Stomach (tissue), 9 donors: ENCODE results near the gene PLA2G5. TPM values are rescaled to one million over a fixed set of nuclear protein-coding genes. Genes with fewer than 3 reads are reported as not detected.
A peak's percentile ranks its signal among the peaks of the same experiment; 100 is the strongest.
"Not testable (repeated sequence)": the region's sequence is repeated elsewhere in the genome, so short reads cannot be mapped to it uniquely, and the experiment has no call there.

ENCODE experiments used
- DNase-seq, 2 donors: peaks; one replicate each; pipeline versions ENCODE4 v3.0.0 to v3.0.0-alpha.2; 2013 to 2019
- H3K27ac ChIP-seq, 5 donors: fragments of 200-600 bp in 4 of 5; sonication (generic) in 4 of 5; one replicate each; pipeline ENCODE4 v1.5.1; 2013 to 2019; ENCODE audit warnings: mild to moderate bottlenecking in 1 of 5, moderate library complexity in 1 of 5
- H3K27me3 ChIP-seq, 3 donors: fragments of 200-600 bp; sonication (generic); one replicate each; pipeline ENCODE4 v1.5.1; 2017 to 2019; ENCODE audit warnings: mixed run types in 1 of 3
- H3K36me3 ChIP-seq, 4 donors: fragments of 200-600 bp; sonication (generic); 1 replicate in 3 of 4; 2 replicates in 1 of 4; pipeline ENCODE4 v1.5.1; 2016 to 2019
- H3K4me1 ChIP-seq, 4 donors: fragments of 200-600 bp; sonication (generic); one replicate each; pipeline ENCODE4 v1.5.1; 2016 to 2019
- H3K4me3 ChIP-seq, 4 donors: fragments of 200-600 bp; sonication (generic) in 3 of 4; one replicate each; pipeline ENCODE4 v1.5.1; 2016 to 2019; ENCODE audit warnings: mild to moderate bottlenecking in 1 of 4
- H3K9me3 ChIP-seq, 4 donors: fragments of 200-600 bp; sonication (generic); one replicate each; pipeline ENCODE4 v1.5.1; 2016 to 2019
- EP300 ChIP-seq: sonication (generic); formaldehyde crosslinking; IDR thresholded peaks from one replicate; pipeline ENCODE4 v1.6.1; 2017; ENCODE audit warnings: antibody characterized with exemption
- POLR2A ChIP-seq, 4 donors: fragments of 450-650 bp; IDR thresholded peaks; one replicate each; pipeline ENCODE4 v1.6.1; 2016; ENCODE audit warnings: antibody characterized with exemption in 4 of 4, control low read depth in 2 of 4, mild to moderate bottlenecking in 1 of 4, moderate library complexity in 1 of 4
- POLR2AphosphoS5 ChIP-seq, 3 donors: sonication (generic); formaldehyde crosslinking; IDR thresholded peaks; one replicate each; pipeline ENCODE4 v1.6.1; 2016; ENCODE audit warnings: antibody characterized with exemption in 3 of 3
- WGBS, 5 donors: extraction: QIAGEN DNeasy Blood & Tissue Kit in 3 of 5; methylation state at CpG; one replicate each; pipeline versions ENCODE4 v1.1.5 to v1.1.7; 2013 to 2018; 5-methylcytosine and 5-hydroxymethylcytosine counted together
- intact Hi-C: fragments of 100-400 bp; cut with DNase I; formaldehyde crosslinking; loops from one replicate; pipeline ENCODE4 v1.15.1; 2023; ENCODE audit warnings: low total_unique reads
- polyA plus RNA-seq, 3 donors: library from polyadenylated mRNA; stranded (reverse); fragments of 200-250 nt; gene quantifications; one replicate each; pipeline ENCODE4 v1.2.3, GENCODE V29; 2013
- total RNA-seq, 5 donors: library from RNA; depleted of rRNA; stranded (reverse); fragments of >200 nt; gene quantifications; one replicate each; pipeline versions ENCODE4 v1.1.0 to v1.2.3, GENCODE V29; 2014 to 2016
- TF ChIP-seq, protein P1 (sequence below), 7 experiments: fragments of 450-650 bp in 4 of 7; fragments of 200-600 bp in 3 of 7; sonication (generic) in 3 of 7; IDR thresholded peaks; one replicate each; pipeline ENCODE4 v1.5.1; 2016 to 2019; ENCODE audit warnings: antibody characterized with exemption in 7 of 7, control low read depth in 2 of 7, mild to moderate bottlenecking in 1 of 7
- donor health status: healthy with polysubstance abuse.
- donor health status: Bipolar disorder and iron deficiency.
- donor health status: healthy.

The PLA2G5 gene
- total and polyA plus RNA-seq, 8 donors = 0.92 to 9.4 (median 4.7) TPM; not detected in 2

DNA sequence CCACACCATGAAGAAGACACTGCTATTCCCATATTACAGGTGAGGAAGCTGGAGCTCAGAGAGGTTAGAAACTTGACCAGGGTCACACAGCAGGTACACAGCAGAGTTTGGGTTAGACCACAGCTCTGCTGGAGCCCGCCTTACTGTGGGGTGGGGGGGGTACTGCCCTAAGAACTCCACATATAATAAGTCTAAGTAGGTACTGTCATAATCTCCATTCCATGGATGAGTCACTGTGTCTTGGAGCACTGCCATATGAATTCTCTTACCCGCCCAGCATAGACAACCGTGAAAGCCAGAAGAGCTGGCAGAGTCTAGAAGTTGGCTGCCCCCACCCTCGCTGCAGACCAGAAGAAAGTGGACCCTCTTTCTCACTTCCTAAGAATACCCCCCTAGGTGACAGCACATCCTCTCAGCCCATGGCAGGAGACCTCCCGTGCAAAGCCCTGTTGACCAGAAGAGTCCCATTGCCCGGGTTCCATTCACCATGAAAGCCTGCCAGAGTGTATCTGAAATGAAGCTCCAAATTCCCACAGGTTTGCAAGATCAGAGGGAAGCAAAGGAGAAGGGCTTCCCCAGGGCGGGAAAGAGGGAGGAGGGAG lies 54.6 kb downstream of the PLA2G5 start:
- H3K9me3 ChIP-seq = no peaks in the 10 kb centered on the region
- TF ChIP-seq EP300 = no peak
- no peak for TF ChIP-seq POLR2AphosphoS5 (IDR thresholded peaks at IDR 0.05)
- no peak for TF ChIP-seq POLR2A (IDR thresholded peaks at IDR 0.05)
- TF ChIP-seq, protein P1, sequence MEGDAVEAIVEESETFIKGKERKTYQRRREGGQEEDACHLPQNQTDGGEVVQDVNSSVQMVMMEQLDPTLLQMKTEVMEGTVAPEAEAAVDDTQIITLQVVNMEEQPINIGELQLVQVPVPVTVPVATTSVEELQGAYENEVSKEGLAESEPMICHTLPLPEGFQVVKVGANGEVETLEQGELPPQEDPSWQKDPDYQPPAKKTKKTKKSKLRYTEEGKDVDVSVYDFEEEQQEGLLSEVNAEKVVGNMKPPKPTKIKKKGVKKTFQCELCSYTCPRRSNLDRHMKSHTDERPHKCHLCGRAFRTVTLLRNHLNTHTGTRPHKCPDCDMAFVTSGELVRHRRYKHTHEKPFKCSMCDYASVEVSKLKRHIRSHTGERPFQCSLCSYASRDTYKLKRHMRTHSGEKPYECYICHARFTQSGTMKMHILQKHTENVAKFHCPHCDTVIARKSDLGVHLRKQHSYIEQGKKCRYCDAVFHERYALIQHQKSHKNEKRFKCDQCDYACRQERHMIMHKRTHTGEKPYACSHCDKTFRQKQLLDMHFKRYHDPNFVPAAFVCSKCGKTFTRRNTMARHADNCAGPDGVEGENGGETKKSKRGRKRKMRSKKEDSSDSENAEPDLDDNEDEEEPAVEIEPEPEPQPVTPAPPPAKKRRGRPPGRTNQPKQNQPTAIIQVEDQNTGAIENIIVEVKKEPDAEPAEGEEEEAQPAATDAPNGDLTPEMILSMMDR (IDR thresholded peaks at IDR 0.05) = no peak
- H3K36me3 ChIP-seq = no peaks in the 10 kb centered on the region
- H3K27me3 ChIP-seq = peaks cover 0 to 26% (median 0%) of the 10 kb centered on the region in 3 donors
- H3K27ac ChIP-seq = no peak overlapping the region
- H3K4me1 ChIP-seq = peaks cover 0 to 10% (median 1%) of the 10 kb centered on the region in 4 donors
- WGBS, 5 donors = 45 to 72% (median 55%) methylated on average over 6 to 7 of the region's 7 CpGs
- DNase-seq = peak in 1 of 2 donors; percentile 42
- intact Hi-C loops = no loop called here
- no peak overlapping the region for H3K4me3 ChIP-seq

DNA sequence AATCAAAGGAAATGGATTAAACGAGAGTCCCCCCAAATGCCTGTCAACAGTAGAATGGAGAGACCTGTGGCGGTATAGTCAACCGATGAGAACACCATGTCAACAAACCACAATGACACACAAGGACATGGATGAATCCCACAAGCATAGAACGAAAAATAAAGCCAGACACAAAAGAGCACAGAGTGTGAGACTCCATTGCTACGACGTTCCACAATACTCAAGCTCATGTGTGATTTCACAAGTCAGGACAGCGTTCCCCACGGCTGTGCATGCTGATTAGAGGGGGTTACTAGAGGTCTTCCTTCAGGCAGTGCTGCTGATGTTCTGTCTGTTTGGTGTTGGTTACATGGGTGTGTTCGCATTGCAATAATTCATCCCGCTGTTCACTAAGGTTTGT lies 55.1 kb downstream of the PLA2G5 start:
- no peak for DNase-seq
- no peak for TF ChIP-seq EP300
- H3K36me3 ChIP-seq = no peaks in the 10 kb centered on the region
- H3K4me1 ChIP-seq = peaks cover 0 to 10% (median 1%) of the 10 kb centered on the region in 4 donors
- H3K27me3 ChIP-seq = peaks cover 0 to 21% (median 0%) of the 10 kb centered on the region in 3 donors
- no peak overlapping the region for H3K4me3 ChIP-seq
- no peak overlapping the region for H3K27ac ChIP-seq
- H3K9me3 ChIP-seq = no peaks in the 10 kb centered on the region
- 69 to 79% (median 76%) methylated on average over 10 of the region's 10 CpGs for WGBS, 5 donors
- intact Hi-C loops = no loop called here

DNA sequence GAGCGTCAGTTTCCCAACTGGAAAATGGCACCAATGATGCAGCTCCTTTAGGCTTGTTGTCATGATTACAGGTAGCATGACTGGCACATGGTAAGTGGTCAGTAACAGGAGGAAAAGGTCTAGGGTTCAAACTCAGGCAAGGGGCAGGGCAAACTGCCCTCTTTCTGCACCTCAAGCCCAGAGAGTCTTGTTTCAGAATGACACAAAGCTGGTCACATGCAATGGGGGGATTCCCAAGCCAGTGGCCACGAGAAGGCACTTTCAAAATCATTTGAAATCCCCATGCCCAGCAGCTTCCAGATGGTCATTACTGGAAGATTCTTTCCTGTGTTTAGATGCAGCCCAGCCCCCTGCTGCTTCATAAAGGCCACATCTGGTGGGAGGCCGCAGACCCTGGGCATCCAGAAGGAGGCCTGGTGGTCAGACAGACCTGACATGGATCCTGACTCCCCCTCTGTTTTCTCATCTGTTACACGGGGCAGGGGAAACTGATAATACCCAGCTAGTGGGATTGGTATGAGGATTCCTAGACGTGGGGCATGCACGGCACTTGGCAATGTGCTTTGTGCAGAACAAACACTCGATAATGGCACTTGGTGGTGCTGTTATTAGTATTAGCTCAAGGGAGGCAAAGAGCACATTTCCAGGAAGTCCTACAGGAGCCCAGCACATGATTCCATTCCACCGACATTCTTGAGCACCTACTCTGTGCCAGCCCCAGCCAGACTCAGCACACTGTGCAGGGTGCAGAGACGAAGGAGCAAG lies 56.2 kb downstream of the PLA2G5 start:
- Histone ChIP-seq H3K9me3 (no peaks in the 10 kb centered on the region), H3K36me3 (no peaks in the 10 kb centered on the region), H3K27ac (no peak overlapping the region), H3K4me1 (peaks cover 0 to 10% (median 1%) of the 10 kb centered on the region in 4 donors), H3K4me3 (no peak overlapping the region), H3K27me3 (peaks cover 0 to 11% (median 0%) of the 10 kb centered on the region in 3 donors)
- WGBS, 5 donors = 59 to 72% (median 69%) methylated on average over 7 to 9 of the region's 9 CpGs
- intact Hi-C loops = no loop called here
- TF ChIP-seq, protein P1 (IDR thresholded peaks at IDR 0.05) = no peak
- no peak for TF ChIP-seq EP300
- no peak for TF ChIP-seq POLR2A (IDR thresholded peaks at IDR 0.05)
- no peak for TF ChIP-seq POLR2AphosphoS5 (IDR thresholded peaks at IDR 0.05)
- no peak for DNase-seq

DNA sequence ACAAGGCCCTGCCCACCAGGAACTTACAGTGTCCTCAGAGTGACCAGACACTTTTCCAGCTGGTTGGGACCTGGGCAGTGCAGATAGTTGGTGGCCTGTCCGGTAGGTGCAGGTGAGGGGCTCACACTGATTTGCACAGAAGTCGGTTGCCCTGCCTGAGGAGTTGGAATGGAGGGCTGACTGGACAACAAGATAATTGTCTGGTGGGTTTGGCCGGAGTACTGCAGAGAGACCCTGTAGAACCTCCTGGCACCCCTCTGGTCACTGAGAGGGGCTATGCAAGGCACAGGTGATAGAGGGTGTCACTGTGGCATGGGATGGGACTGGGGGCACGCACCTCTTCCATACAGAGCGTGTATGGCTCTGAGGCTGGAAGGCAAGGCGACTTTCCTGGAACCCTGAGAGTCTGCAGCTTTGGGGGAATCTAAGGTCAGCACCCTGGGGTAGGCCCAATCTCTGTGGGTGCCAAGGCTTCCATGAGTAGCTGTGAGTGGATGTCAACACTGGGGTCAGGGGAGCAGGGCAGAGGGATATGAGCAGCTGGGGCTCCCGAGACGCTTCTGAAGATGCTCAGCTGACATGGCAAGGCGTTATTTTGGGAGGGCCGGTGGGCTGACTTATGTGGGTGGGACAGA lies 56.9 kb downstream of the PLA2G5 start:
- Histone ChIP-seq H3K4me1 (peaks cover 0 to 10% (median 1%) of the 10 kb centered on the region in 4 donors), H3K4me3 (no peak overlapping the region), H3K36me3 (no peaks in the 10 kb centered on the region), H3K27me3 (peaks cover 0 to 5% (median 0%) of the 10 kb centered on the region in 3 donors), H3K9me3 (no peaks in the 10 kb centered on the region), H3K27ac (no peak overlapping the region)
- WGBS, 5 donors = 92 to 94% (median 92%) methylated on average over 8 to 10 of the region's 10 CpGs
- intact Hi-C loops = no loop called here
- TF ChIP-seq POLR2AphosphoS5 (IDR thresholded peaks at IDR 0.05) (no peak), EP300 (no peak), POLR2A (IDR thresholded peaks at IDR 0.05) (no peak)
- TF ChIP-seq, protein P1 (IDR thresholded peaks at IDR 0.05) = no peak
- DNase-seq = no peak

DNA sequence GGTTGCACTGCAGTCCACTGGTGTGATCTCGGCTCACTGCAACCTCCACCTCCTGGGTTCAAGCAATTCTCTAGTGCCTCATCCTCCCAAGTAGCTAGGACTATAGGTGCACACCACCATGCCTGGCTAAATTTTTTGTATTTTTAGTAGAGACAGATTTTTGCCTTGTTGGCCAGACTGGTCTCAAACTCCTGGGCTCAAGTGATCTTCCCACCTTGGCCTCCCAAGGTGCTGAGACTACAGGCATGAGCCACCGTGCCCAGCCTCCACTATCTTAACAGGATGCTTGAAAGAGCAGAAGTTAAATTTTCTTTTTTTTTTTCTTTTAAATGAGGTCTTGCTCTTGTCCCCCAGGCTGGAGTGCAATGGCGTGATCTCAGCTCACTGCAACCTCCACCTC lies 60.5 kb downstream of the PLA2G5 start:
- intact Hi-C loops, H3K27ac ChIP-seq, H3K9me3 ChIP-seq, H3K36me3 ChIP-seq, DNase-seq, H3K4me3 ChIP-seq, H3K4me1 ChIP-seq, H3K27me3 ChIP-seq: not testable (repeated sequence)
- 91 to 97% (median 93%) methylated on average over 3 of the region's 3 CpGs for WGBS, 5 donors
